Activated CD8-positive, alpha-beta memory T cell treated with anti-CD3 and anti-CD28 coated beads for 36 hours (primary cell): ENCODE results near the gene RNF113A. TPM values are rescaled to one million over a fixed set of nuclear protein-coding genes. Genes with fewer than 3 reads are reported as not detected.
"Not testable (repeated sequence)": the region's sequence is repeated elsewhere in the genome, so short reads cannot be mapped to it uniquely, and the experiment has no call there.

Source experiments
- CTCF ChIA-PET: fragments of 350-600 bp; sonication (Branson Sonifier 250); formaldehyde crosslinking; loops from one replicate; lab custom pipeline; 2021; ENCODE audit warnings: antibody characterized with exemption; lab: Charles Lee
- POLR2A ChIA-PET: fragments of 350-600 bp; sonication (Branson Sonifier 250); formaldehyde crosslinking; loops from one replicate; lab custom pipeline; 2021; ENCODE audit warnings: antibody characterized with exemption; lab: Charles Lee
- total RNA-seq, 2 experiments: library from RNA; stranded (reverse); gene quantifications; one replicate each; pipeline ENCODE4 v1.2.3, GENCODE V29; 2021

Gene RNF113A
- total RNA-seq, 2 experiments from 2014 or later: 25.3 to 26.5 TPM

DNA sequence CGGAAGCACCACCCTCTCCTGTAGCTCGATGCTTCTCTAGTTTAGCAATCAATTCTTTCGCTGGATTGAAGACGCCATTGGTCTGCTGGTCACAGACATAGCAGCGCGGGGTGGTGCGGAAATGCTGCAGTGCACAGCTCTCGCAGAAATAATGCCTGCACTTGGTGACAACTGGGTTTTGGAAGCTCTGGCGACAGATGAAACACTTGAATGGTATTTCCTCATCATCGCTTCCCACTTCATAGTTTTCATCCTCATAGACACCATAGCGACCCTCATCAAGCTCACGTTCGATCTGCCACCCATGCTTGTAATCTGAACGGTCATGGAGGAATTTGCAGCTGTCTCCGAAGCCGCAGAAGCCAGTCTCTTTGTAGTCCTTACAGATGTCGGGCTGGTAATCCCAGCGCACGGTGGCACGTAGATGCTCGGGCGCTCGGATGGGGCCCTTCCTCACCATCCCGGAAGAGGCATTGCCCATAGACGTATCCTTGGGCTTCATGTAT, 854 bp downstream of the RNF113A start:
- ChIA-PET POLR2A (interaction anchor here (0.7 to 2.9 kb wide), 4 partner anchors 18 to 83 kb away, joined by 3 to 23 read pairs (median 6); partner anchors contain the start of genes RPL39 and UPF3B), CTCF (interaction anchor here (1.0 kb wide), 1 partner anchor 116 kb away, joined by 3 read pairs; no protein-coding TSS in a partner anchor)

GRCh38 chrX:119853444-119853843, 18.1 kb downstream of the RNF113A start:
- ChIA-PET POLR2A (interaction anchor here (1.0 to 1.7 kb wide), 2 partner anchors 17 to 62 kb away, joined by 10 read pairs; partner anchors contain the start of genes NDUFA1, RNF113A and RPL39), CTCF (no interaction called here)

GRCh38 chrX:119852382-119853353, 18.9 kb downstream of the RNF113A start, which contains the start of gene UPF3B:
Gene UPF3B (minus strand): TSS chrX:119852963. CDS start chrX:119852928, 35 bp downstream.
- POLR2A ChIA-PET: interaction anchor here (1.0 to 1.7 kb wide), 2 partner anchors 18 to 61 kb away, joined by 10 read pairs; partner anchors contain the start of genes NDUFA1, RNF113A and RPL39

GRCh38 chrX:119833905-119834304, 37.6 kb downstream of the RNF113A start:
- ChIA-PET POLR2A (no interaction called here), CTCF (no interaction called here)

More at GRCh38 chrX:119852382-119853353, 18.9 kb downstream of the RNF113A start, which contains the start of gene UPF3B:
- CTCF ChIA-PET: no interaction called here

DNA sequence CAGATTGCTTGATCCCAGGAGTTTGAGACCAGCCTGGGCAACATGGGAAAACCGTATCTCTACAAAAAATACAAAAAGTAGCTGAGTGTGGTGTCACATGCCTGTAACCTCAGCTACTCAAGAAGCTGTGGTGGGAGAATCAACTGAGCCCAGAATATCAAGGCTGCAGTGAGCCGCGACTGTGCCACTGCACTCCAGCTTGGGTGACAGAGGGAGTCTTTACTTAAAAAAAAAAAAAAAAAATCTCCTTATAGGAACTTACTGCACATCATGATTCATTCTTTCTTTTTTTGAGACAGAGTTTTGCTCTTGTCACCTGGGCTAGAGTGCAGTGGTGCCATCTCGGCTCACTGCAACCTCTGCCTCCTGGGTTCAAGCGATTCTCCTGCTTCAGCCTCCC, 43.1 kb downstream of the RNF113A start:
- ChIA-PET POLR2A (no interaction called here), CTCF (interaction anchor here (0.7 kb wide), 1 partner anchor 17 kb away, joined by 3 read pairs; no protein-coding TSS in a partner anchor)

GRCh38 chrX:119826399-119826959, 45.1 kb downstream of the RNF113A start:
- ChIA-PET CTCF (no interaction called here), POLR2A (interaction anchor here (0.6 to 2.3 kb wide), 3 partner anchors 35 to 54 kb away, joined by 3 to 7 read pairs (median 6); partner anchors contain the start of gene RPL39)

GRCh38 chrX:119824221-119824620, 47.3 kb downstream of the RNF113A start:
- CTCF ChIA-PET: not testable (repeated sequence)

DNA sequence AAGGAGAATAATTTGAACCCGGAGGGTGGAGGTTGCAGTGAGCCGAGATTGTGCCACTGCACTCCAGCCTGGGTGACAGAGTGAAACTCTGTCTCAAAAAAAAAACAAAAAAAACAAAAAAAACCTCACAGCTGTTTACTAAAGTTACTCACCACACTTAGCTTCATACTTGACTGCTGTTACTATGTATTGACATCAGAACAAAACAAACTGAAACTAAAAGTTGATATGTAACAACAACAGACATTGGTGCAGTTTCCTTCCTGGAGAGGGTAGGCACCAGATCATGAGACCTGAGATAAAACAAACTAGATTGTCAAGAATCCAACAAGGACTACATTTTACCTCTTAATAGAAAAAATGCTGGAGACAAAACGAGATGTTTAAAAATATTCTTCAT, 49.8 kb downstream of the RNF113A start:
- POLR2A ChIA-PET: not testable (repeated sequence)
- CTCF ChIA-PET: interaction anchor here (0.7 kb wide), 1 partner anchor 131 kb away, joined by 3 read pairs; no protein-coding TSS in a partner anchor

More at GRCh38 chrX:119824221-119824620, 47.3 kb downstream of the RNF113A start:
- POLR2A ChIA-PET: not testable (repeated sequence)

Other genes with a start within 250 kb of the RNF113A start
- 100 to 1,000 TPM; 137 to 142 TPM for gene SEPTIN6, start 178.6 kb downstream of the RNF113A start, total RNA-seq
- gene SOWAHD, start 113.1 kb downstream of the RNF113A start, total RNA-seq: under 1 TPM; 0.15 to 0.36 TPM
- gene RPL39, start 80.1 kb downstream of the RNF113A start, total RNA-seq: 1,000 to 10,000 TPM; 2,287 to 2,309 TPM
- gene UPF3B, start 18.8 kb downstream of the RNF113A start, total RNA-seq: 10 to 100 TPM; 19.9 to 20.0 TPM
- gene NDUFA1, start 99 bp upstream of the RNF113A start, total RNA-seq: 100 to 1,000 TPM in 1 of 2 experiments, 10 to 100 TPM in 1; 98.2 to 104 TPM
- not detected for gene AKAP14, start 24.2 kb upstream of the RNF113A start, total RNA-seq
- 10 to 100 TPM in 1 of 2 experiments, 1 to 10 TPM in 1; 9.3 to 11.5 TPM for gene NKAP, start 72.0 kb upstream of the RNF113A start, total RNA-seq
- not detected for gene RHOXF2B, start 206.0 kb upstream of the RNF113A start, total RNA-seq
- gene RHOXF1, start 244.2 kb upstream of the RNF113A start, total RNA-seq: not detected